Natural killer cell (primary cell): ENCODE results near the gene PRSS22. TPM values are rescaled to one million over a fixed set of nuclear protein-coding genes. Genes with fewer than 3 reads are reported as not detected.

Experiments used
- ATAC-seq, 3 donors: fragments of 150-1000 bp in 2 of 3; fragments of 200-7000 bp in 1 of 3; cut with Tn5 transposase; 1 replicate in 1 of 3; 2 replicates in 2 of 3; pipeline ENCODE4 v1.10.0; 2021; ENCODE audit warnings: mild to moderate bottlenecking in 2 of 3, moderate library complexity in 2 of 3
- DNase-seq, 2 donors: peaks; one replicate each; pipeline versions ENCODE4 v3.0.0 to v3.0.0-alpha.2; 2013 to 2021; ENCODE audit warnings: mixed read lengths in 1 of 2
- H3K27ac ChIP-seq: one replicate; pipeline ENCODE4 v1.5.1; 2013; ENCODE audit warnings: mild to moderate bottlenecking, low read length
- H3K27me3 ChIP-seq: one replicate; pipeline ENCODE4 v1.6.1; 2013; ENCODE audit warnings: low read length; ENCODE audit not compliant: control insufficient read depth, insufficient read depth
- H3K36me3 ChIP-seq: one replicate; pipeline ENCODE4 v1.6.1; 2013; ENCODE audit warnings: low read length; ENCODE audit not compliant: control insufficient read depth, insufficient read depth
- H3K4me1 ChIP-seq: one replicate; pipeline ENCODE4 v1.6.1; 2013; ENCODE audit warnings: low read length; ENCODE audit not compliant: control insufficient read depth, insufficient read depth
- H3K4me3 ChIP-seq: one replicate; pipeline ENCODE4 v1.5.1; 2013; ENCODE audit warnings: low read length
- H3K9me3 ChIP-seq: one replicate; pipeline ENCODE4 v1.6.1; 2013; ENCODE audit warnings: low read length; ENCODE audit not compliant: control insufficient read depth, insufficient read depth
- H3K27ac Mint-ChIP-seq, 2 donors: one replicate each; pipeline ENCODE4 v1.8.0; 2022; ENCODE audit warnings: mild to moderate bottlenecking in 2 of 2, mixed read lengths in 2 of 2, moderate library complexity in 1 of 2
- H3K27me3 Mint-ChIP-seq, 2 donors: one replicate each; pipeline ENCODE4 v1.8.0; 2022; ENCODE audit warnings: low read depth in 2 of 2, mixed read lengths in 2 of 2
- H3K36me3 Mint-ChIP-seq: one replicate; pipeline ENCODE4 v1.8.0; 2022; ENCODE audit warnings: mixed read lengths
- H3K4me1 Mint-ChIP-seq, 2 donors: one replicate each; pipeline ENCODE4 v1.8.0; 2022; ENCODE audit warnings: mixed read lengths in 2 of 2
- H3K4me3 Mint-ChIP-seq: one replicate; pipeline ENCODE4 v1.8.0; 2022; ENCODE audit warnings: mild to moderate bottlenecking, moderate library complexity, mixed read lengths
- H3K9me3 Mint-ChIP-seq, 2 donors: one replicate each; pipeline ENCODE4 v1.8.0; 2022; ENCODE audit warnings: mixed read lengths in 2 of 2
- CTCF ChIP-seq: fragments of 200-600 bp; IDR thresholded peaks from one replicate; pipeline ENCODE4 v1.8.0; 2022; ENCODE audit warnings: antibody characterized with exemption
- WGBS: methylation state at CpG from one replicate; pipeline ENCODE4 v1.1.7; 2013; ENCODE audit warnings: missing lambda C conversion rate; ENCODE audit not compliant: insufficient coverage; 5-methylcytosine and 5-hydroxymethylcytosine counted together
- intact Hi-C: fragments of 100-400 bp; cut with micrococcal nuclease; formaldehyde crosslinking; loops from one replicate; pipeline ENCODE4 v1.14.2; 2022
- total RNA-seq, 4 donors: library from RNA; stranded (reverse); fragments of 120-200 nt in 1 of 4; gene quantifications; one replicate each; pipeline versions ENCODE4 v1.2.3 to v1.2.4, GENCODE V29; 2013 to 2022

Gene PRSS22
- total RNA-seq, 3 donors from 2014 or later (not counting 1 experiment from before 2014, with no cell fraction given) = 1.5 to 7.7 (median 3.3) TPM

DNA sequence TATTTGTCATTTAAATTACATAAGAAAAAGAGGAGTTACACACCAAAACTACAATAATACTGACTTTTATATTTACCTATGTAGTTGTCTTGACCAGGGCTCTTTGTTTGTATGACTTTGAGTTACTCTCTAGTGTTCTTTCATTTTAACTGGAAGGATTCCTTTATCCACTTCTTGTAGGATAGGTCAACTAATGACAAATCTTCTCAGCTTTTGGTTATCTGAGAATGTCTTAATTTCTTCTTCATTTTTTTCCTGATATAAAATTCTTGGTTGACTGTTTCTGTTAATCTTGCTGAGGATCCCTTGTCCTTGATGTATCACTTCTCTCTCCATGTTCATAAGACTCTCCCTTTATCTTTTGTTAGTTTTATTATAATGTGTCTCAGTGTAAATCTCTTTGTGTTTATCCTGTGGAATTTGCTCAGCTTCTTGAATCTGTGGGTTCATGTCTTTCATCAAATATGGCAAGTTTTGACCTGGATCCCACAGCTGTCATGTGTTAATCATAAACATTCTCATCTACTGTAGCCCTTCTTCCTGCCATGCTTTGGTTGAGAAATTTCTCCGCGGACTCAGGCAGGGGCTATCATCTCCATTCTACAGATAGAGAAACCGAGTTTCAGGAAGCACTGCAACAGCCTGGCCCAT, 54.3 kb downstream of the PRSS22 start:
- Mint-ChIP-seq H3K27ac (no peak overlapping the region), H3K4me1 (no peaks in the 10 kb centered on the region), H3K4me3 (no peak overlapping the region), H3K27me3 (peaks cover 0 to 15% of the 10 kb centered on the region in 2 donors), H3K36me3 (no peaks in the 10 kb centered on the region), H3K9me3 (peaks cover 0 to 3% of the 10 kb centered on the region in 2 donors)
- H3K27ac ChIP-seq = no peak overlapping the region
- intact Hi-C loops = no loop called here
- ATAC-seq (no peak), DNase-seq (no peak)
- WGBS = 89% methylated on average over 3 of the region's 3 CpGs
- peaks cover 6% of the 10 kb centered on the region for H3K9me3 ChIP-seq
- H3K27me3 ChIP-seq = no peaks in the 10 kb centered on the region
- no peak overlapping the region for H3K4me3 ChIP-seq
- H3K4me1 ChIP-seq = no peaks in the 10 kb centered on the region
- no peaks in the 10 kb centered on the region for H3K36me3 ChIP-seq
- TF ChIP-seq CTCF = no peak

Other genes with a start within 250 kb of the PRSS22 start
- gene KCTD5, start 175.6 kb downstream of the PRSS22 start, total RNA-seq = 10 to 100 TPM; 34.2 to 37.9 (median 36.5) TPM
- 1 to 10 TPM in 2 of 3 donors, under 1 TPM in 1; 0.42 to 1.3 (median 1.2) TPM for gene PRSS27, start 137.9 kb downstream of the PRSS22 start, total RNA-seq
- 1,000 to 10,000 TPM; 1,131 to 1,162 (median 1,149) TPM for gene SRRM2, start 105.5 kb downstream of the PRSS22 start, total RNA-seq
- 100 to 1,000 TPM; 146 to 207 (median 161) TPM for gene ELOB, start 80.9 kb downstream of the PRSS22 start, total RNA-seq
- gene PRSS33, start 70.6 kb downstream of the PRSS22 start, total RNA-seq = under 1 TPM; 0.20 to 0.63 (median 0.54) TPM
- under 1 TPM in 1 of 3 donors, not detected in 2; 0.33 TPM for gene PRSS41, start 59.7 kb downstream of the PRSS22 start, total RNA-seq
- gene PRSS21, start 40.9 kb downstream of the PRSS22 start, total RNA-seq = 1 to 10 TPM in 1 of 3 donors, under 1 TPM in 1, not detected in 1; 0.64 to 6.6 TPM
- 1 to 10 TPM in 2 of 3 donors, under 1 TPM in 1; 0.78 to 1.5 (median 1.1) TPM for gene ZG16B, start 27.9 kb downstream of the PRSS22 start, total RNA-seq
- gene FLYWCH2, start 25.0 kb upstream of the PRSS22 start, total RNA-seq = 10 to 100 TPM; 12.0 to 12.7 (median 12.6) TPM
- gene FLYWCH1, start 53.8 kb upstream of the PRSS22 start, total RNA-seq = 100 to 1,000 TPM in 2 of 3 donors, 10 to 100 TPM in 1; 85.1 to 148 (median 130) TPM
- under 1 TPM in 1 of 3 donors, not detected in 2; 0.16 TPM for gene KREMEN2, start 106.1 kb upstream of the PRSS22 start, total RNA-seq
- 1 to 10 TPM; 2.9 to 4.4 (median 3.5) TPM for gene PAQR4, start 111.2 kb upstream of the PRSS22 start, total RNA-seq
- 1 to 10 TPM; 2.6 to 5.9 (median 3.5) TPM for gene PKMYT1, start 122.3 kb upstream of the PRSS22 start, total RNA-seq
- under 1 TPM in 2 of 3 donors, not detected in 1; 0.34 to 0.35 TPM for gene CLDN9, start 154.8 kb upstream of the PRSS22 start, total RNA-seq
- gene CLDN6, start 160.0 kb upstream of the PRSS22 start, total RNA-seq = not detected
- gene TNFRSF12A, start 162.2 kb upstream of the PRSS22 start, total RNA-seq = 1 to 10 TPM; 2.4 to 3.7 (median 3.1) TPM
- gene HCFC1R1, start 165.8 kb upstream of the PRSS22 start, total RNA-seq = 10 to 100 TPM; 15.4 to 21.8 (median 16.0) TPM
- gene THOC6, start 165.9 kb upstream of the PRSS22 start, total RNA-seq = 10 to 100 TPM; 17.1 to 21.5 (median 17.2) TPM
- not detected for gene BICDL2, start 178.8 kb upstream of the PRSS22 start, total RNA-seq
- 10 to 100 TPM in 1 of 3 donors, 1 to 10 TPM in 2; 2.0 to 62.2 (median 5.6) TPM for gene MMP25, start 188.4 kb upstream of the PRSS22 start, total RNA-seq
- gene IL32, start 207.5 kb upstream of the PRSS22 start, total RNA-seq = 100 to 1,000 TPM; 305 to 562 (median 319) TPM
- gene ZSCAN10, start 241.1 kb upstream of the PRSS22 start, total RNA-seq = under 1 TPM; 0.65 to 0.96 (median 0.77) TPM